Measurements from ENCODE around the gene LRRC15.

Gene LRRC15

DNA sequence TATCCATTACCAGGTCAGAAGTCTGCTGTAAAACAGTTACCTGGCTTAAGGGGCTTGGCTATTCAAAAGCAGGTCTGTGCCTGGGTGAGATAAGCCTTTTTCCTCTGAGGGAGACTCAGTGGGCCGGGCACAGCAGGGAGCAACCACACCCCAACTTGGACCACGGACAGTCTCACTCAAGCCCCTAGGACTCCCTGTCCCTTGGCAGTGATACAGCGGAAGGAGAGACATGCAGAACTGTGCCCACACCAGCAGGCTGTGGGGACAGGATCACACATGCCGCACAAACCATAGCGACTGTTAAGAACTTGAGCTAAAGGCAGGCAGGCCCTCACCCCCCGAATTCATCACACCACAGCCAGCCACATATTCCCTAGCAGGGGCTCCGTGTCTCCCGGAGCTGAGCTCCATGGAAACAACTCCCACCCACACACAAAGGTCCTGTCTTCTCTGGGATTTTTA, 32.4 kb upstream of the LRRC15 start:
- Histone ChIP-seq H3K4me3 (ENCODE audit: low read depth, low read length) (no peak overlapping the region), H3K36me3 (peaks cover 10% of the 10 kb centered on the region), H3K9me3 (no peaks in the 10 kb centered on the region), H3K27me3 (no peaks in the 10 kb centered on the region), H3K4me1 (no peaks in the 10 kb centered on the region)
- TF ChIP-seq, protein P1, sequence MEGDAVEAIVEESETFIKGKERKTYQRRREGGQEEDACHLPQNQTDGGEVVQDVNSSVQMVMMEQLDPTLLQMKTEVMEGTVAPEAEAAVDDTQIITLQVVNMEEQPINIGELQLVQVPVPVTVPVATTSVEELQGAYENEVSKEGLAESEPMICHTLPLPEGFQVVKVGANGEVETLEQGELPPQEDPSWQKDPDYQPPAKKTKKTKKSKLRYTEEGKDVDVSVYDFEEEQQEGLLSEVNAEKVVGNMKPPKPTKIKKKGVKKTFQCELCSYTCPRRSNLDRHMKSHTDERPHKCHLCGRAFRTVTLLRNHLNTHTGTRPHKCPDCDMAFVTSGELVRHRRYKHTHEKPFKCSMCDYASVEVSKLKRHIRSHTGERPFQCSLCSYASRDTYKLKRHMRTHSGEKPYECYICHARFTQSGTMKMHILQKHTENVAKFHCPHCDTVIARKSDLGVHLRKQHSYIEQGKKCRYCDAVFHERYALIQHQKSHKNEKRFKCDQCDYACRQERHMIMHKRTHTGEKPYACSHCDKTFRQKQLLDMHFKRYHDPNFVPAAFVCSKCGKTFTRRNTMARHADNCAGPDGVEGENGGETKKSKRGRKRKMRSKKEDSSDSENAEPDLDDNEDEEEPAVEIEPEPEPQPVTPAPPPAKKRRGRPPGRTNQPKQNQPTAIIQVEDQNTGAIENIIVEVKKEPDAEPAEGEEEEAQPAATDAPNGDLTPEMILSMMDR (IDR thresholded peaks at IDR 0.05; ENCODE audit: low read depth, low read length): no peak
- DNase-seq: no peak

DNA sequence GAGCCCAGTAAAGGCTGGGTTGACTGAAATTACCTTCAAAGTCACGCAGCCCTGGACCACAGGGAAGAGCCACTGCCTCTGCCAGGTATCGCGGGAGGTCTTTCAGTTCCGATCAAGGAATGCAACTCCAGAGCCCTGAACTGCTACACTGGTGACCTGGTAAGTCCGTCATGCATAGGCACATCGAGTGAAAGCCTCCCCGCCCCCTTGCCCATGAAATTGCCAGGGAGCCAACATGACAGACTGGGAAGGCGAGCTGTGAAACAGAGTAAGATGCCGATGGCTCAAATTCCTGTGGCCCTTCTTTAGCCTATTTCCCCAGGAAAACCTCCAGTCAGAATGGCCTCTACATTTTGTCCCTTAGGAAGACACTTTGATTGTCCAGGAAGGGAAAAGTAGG, 31.8 kb upstream of the LRRC15 start:
- H3K9me3 ChIP-seq: no peaks in the 10 kb centered on the region
- peaks cover 10% of the 10 kb centered on the region for H3K36me3 ChIP-seq
- no peaks in the 10 kb centered on the region for H3K4me1 ChIP-seq
- H3K4me3 ChIP-seq (ENCODE audit: low read depth, low read length): no peak overlapping the region
- TF ChIP-seq, protein P1 (IDR thresholded peaks at IDR 0.05; ENCODE audit: low read depth, low read length): no peak
- H3K27me3 ChIP-seq: no peaks in the 10 kb centered on the region
- no peak for DNase-seq

DNA sequence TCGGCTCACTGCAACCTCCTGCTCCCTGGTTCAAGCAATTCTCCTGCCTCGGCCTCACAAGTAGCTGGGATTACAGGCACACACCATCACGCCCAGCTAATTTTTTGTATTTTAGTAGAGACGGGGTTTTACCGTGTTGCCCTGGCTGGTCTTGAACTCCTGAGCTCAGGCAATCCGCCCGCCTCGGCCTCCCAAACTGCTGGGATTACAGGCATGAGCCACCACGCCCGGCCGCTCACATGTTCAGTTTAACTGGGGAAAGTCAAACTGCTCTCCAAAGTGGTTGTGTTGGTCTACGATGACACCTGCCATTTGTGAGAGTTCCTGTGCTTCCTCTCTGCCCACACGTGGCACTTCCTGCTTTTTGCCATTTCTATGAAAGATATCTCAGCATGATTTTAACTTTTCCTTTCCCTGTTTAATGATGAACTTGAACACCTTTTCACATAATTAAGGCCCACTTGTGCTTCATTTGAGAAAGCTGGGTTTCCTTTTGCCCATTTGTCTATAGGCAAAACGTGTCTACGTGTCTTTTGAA, 30.4 kb upstream of the LRRC15 start:
- H3K27me3 ChIP-seq: no peaks in the 10 kb centered on the region
- H3K4me1 ChIP-seq: no peaks in the 10 kb centered on the region
- no peaks in the 10 kb centered on the region for H3K9me3 ChIP-seq
- no peak overlapping the region for H3K4me3 ChIP-seq (ENCODE audit: low read depth, low read length)
- TF ChIP-seq, protein P1 (IDR thresholded peaks at IDR 0.05; ENCODE audit: low read depth, low read length): no peak
- peaks cover 6% of the 10 kb centered on the region for H3K36me3 ChIP-seq
- no peak for DNase-seq

DNA sequence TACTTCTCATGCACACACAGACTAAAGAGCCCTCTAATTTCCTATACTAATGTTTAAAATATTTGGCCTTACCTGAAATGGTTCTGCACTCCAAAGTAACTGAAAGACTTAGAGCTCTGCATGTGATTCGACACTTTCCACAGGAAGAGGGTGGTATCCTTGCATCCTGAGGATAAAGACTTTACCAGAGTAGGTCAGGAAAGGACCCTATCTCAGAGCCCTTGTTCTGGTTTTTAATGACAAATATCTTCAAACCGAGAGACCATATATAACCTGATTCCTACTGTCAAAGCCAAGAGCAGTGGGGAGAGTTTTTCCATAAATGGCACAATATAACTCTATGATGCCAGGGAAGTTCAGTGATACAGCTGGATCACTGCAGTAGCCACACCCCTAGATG, 29.6 kb upstream of the LRRC15 start, which contains the start of gene GP5:
Gene GP5, minus strand, starts transcription at position 101 of the 400 bp plus-strand sequence. CDS start 984 bp downstream, outside the sequence.
- Histone ChIP-seq H3K9me3 (no peaks in the 10 kb centered on the region), H3K36me3 (peaks cover 3% of the 10 kb centered on the region; the same call in 1 of the 2 replicates), H3K4me3 (ENCODE audit: low read depth, low read length) (peak within 1 kb of the TSS; percentile 40), H3K27me3 (no peaks in the 10 kb centered on the region), H3K4me1 (no peaks in the 10 kb centered on the region)
- TF ChIP-seq, protein P1 (IDR thresholded peaks at IDR 0.05; ENCODE audit: low read depth, low read length): no peak
- no peak for DNase-seq

DNA sequence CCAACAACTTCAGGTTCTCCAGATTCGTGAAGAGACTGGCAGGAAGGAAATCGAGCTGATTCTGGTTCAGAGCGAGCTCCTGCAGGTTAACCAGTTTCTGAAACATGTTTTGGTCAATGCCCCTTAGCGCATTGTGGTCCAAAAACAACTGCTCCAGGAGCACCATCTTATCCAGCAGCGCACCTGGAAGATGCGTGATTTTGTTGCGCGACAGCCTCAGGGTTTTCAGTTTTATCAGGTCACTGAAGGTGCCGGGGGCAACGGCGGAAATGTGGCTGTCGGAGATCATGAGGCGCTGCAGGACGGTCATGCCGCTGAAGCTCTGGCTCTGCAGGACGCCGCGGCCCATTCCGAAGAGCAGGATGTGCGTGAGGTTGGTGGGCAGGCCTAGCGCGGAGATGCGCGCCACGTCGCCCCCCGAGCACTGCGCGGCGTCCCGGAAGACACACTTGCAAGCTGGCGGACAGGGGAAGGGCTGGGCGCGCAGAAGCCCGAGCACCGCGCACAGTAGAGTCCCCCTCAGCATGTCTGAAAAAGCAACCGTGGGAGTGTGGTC, 28.3 kb upstream of the LRRC15 start:
- DNase-seq: peak; percentile 36
- H3K27me3 ChIP-seq: no peaks in the 10 kb centered on the region
- TF ChIP-seq, protein P1 (IDR thresholded peaks at IDR 0.05; ENCODE audit: low read depth, low read length): no peak
- H3K4me3 ChIP-seq (ENCODE audit: low read depth, low read length): peak overlapping the region; percentile 40
- H3K9me3 ChIP-seq: no peaks in the 10 kb centered on the region
- no peaks in the 10 kb centered on the region for H3K4me1 ChIP-seq
- no peaks in the 10 kb centered on the region for H3K36me3 ChIP-seq
